Activated T-helper 1 cell treated with anti-CD3 and anti-CD28 coated beads, Interleukin-12 subunit alpha, Interleukin-12 subunit beta, Interleukin-2, Interleukin-4 antibody, amounts not matched to agents 30 ng/mL and 10 ng/mL and 1 ng/mL, durations not matched to agents 14 hours and 24 hours and 36 hours (primary cell): ENCODE data around the gene ZNF185. TPM values are rescaled to one million over a fixed set of nuclear protein-coding genes. Genes with fewer than 3 reads are reported as not detected.
A peak's percentile ranks its signal among the peaks of the same experiment; 100 is the strongest.

Source experiments
- DNase-seq: peaks from one replicate; pipeline ENCODE4 v3.0.0; 2021; ENCODE audit warnings: low spot score
- H3K27ac Mint-ChIP-seq: one replicate; pipeline ENCODE4 v1.8.0; 2021; ENCODE audit warnings: mild to moderate bottlenecking, mixed read lengths
- H3K27me3 Mint-ChIP-seq: one replicate; pipeline ENCODE4 v1.8.0; 2022; ENCODE audit warnings: mild to moderate bottlenecking, moderate library complexity, mixed read lengths; ENCODE audit not compliant: insufficient read depth
- H3K36me3 Mint-ChIP-seq: one replicate; pipeline ENCODE4 v1.8.0; 2021; ENCODE audit warnings: low read depth, mixed read lengths
- H3K4me1 Mint-ChIP-seq: one replicate; pipeline ENCODE4 v1.8.0; 2021; ENCODE audit warnings: low read depth, mixed read lengths
- H3K4me3 Mint-ChIP-seq: one replicate; pipeline ENCODE4 v1.8.0; 2021; ENCODE audit warnings: mild to moderate bottlenecking, moderate library complexity, mixed read lengths
- H3K9me3 Mint-ChIP-seq: one replicate; pipeline ENCODE4 v1.8.0; 2021; ENCODE audit warnings: mixed read lengths
- intact Hi-C: fragments of 100-400 bp; cut with micrococcal nuclease; formaldehyde crosslinking; loops from one replicate; pipeline ENCODE4 v1.15.1; 2024
- total RNA-seq: library from RNA; stranded (reverse); gene quantifications from 2 replicates; pipeline ENCODE4 v1.2.3, GENCODE V29; 2022

The ZNF185 gene
- total RNA-seq, 1 donor from 2014 or later = 0.73 TPM

DNA sequence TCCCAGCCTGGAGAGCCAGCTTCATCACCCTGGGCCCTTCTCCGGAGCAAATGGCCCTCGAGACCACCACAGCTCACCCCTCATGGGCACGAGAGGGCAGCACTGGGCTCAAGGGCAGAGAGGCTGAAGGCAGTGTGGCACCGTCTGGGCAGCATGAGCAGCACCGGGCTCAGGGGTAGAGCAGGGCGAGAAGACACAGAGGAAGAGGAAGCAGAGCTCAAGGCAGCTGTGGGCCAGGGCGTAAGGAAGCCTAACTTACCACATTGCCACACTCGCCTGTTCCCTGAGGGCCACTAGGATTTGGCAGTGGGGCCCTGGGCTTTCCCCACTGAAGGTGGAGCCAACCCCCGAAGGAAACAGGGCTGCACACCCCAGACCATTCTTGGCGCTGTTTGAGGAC, 15.5 kb downstream of the ZNF185 start:
- Mint-ChIP-seq H3K4me1 (no peaks in the 10 kb centered on the region), H3K27me3 (no peaks in the 10 kb centered on the region), H3K36me3 (no peaks in the 10 kb centered on the region), H3K4me3 (no peak overlapping the region), H3K27ac (no peak overlapping the region), H3K9me3 (no peaks in the 10 kb centered on the region)
- no peak for DNase-seq
- intact Hi-C loops = no loop called here

GRCh38 chrX:152913910-152914309, 16.0 kb downstream of the ZNF185 start:
- DNase-seq = no peak
- no peaks in the 10 kb centered on the region for H3K9me3 Mint-ChIP-seq
- H3K36me3 Mint-ChIP-seq = no peaks in the 10 kb centered on the region
- H3K4me1 Mint-ChIP-seq = no peaks in the 10 kb centered on the region
- H3K27me3 Mint-ChIP-seq = no peaks in the 10 kb centered on the region
- intact Hi-C loops = no loop called here
- no peak overlapping the region for H3K27ac Mint-ChIP-seq
- no peak overlapping the region for H3K4me3 Mint-ChIP-seq

DNA sequence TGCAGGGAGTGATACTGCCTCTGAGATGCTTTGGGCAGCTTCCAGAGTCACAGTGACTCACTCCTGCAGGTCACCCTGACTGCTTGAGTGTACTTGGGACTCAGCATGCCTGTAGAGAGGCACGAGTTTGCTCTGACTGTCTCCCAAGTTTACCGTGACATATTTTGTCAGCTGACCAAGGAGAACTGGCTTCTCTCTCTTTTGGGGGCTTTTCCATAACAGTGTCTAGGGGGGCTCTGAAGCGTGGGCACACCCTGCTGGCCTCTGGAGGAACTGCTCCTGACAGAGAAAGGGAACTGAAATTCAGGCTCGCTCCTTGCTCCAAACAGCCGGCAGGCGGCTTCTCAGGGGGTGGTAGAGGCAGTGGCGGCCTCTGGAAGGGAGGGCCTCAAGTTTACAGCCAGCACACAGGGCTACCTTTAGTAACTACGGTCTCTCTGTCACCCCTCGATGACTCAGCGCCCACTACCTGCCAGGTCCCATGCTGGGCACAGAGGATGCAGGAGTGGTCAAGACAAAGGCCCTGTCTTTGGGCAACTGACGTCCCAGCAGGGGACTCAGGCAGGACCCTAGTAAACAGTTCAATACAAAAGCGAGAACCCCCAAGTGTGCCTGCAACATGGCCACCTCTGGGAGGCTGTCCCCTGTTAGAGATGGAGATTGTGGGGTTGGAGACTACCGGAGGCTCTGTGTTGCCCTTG, 17.8 kb downstream of the ZNF185 start:
- Mint-ChIP-seq H3K27me3 (no peaks in the 10 kb centered on the region), H3K27ac (no peak overlapping the region), H3K36me3 (no peaks in the 10 kb centered on the region), H3K4me1 (no peaks in the 10 kb centered on the region), H3K4me3 (no peak overlapping the region), H3K9me3 (no peaks in the 10 kb centered on the region)
- intact Hi-C loops = no loop called here
- DNase-seq = no peak

DNA sequence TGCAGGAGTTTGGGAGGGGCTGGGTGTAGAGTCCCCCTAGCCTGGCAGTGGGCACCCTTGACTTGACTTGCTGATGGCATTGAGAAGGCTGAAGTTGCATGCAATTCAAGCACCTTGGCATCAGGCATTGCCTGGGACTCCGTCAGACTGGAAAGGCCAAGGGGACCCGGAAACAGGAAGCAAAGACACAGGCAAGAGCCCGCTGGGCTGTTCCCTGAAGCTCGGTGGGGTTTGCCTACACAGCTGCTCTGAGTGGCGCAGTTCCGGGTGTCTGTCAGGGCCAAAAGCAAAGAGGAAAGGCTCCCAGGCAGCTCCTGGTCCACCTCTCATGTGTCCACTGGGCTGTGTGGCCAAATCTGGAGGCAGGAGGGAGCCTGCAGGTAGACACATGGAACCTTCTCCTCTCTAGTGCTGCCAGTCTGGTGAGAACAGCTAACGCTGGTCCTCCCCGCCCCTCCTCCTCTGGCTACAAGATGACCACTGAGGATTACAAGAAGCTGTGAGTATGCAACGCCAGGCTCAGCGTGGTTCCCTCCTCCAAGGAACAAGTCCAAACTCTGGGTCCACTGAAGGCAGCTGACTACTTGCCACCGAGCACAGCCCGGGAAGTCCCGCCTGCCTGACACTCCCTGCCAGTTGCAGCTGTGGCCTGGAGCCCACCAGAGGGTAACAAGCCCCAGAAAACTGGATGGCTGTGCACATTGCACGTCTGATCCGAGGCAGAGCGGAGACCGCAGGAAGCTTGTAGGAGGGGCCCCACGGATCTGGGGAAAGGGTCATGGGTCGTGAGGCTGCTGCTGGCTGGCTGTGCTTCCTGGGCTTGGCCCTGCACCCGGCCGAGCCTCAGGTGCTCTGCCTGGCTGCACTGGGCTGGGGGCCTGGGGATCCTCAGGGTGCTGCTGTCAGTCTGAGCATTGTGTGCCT, 20.1 kb downstream of the ZNF185 start:
- Mint-ChIP-seq H3K27ac (no peak overlapping the region), H3K9me3 (no peaks in the 10 kb centered on the region), H3K36me3 (no peaks in the 10 kb centered on the region), H3K4me3 (no peak overlapping the region), H3K4me1 (no peaks in the 10 kb centered on the region), H3K27me3 (no peaks in the 10 kb centered on the region)
- DNase-seq = no peak
- intact Hi-C loops = no loop called here

- no peak for DNase-seq
- Mint-ChIP-seq H3K27ac (no peak overlapping the region), H3K4me1 (no peaks in the 10 kb centered on the region), H3K4me3 (no peak overlapping the region), H3K36me3 (no peaks in the 10 kb centered on the region), H3K27me3 (no peaks in the 10 kb centered on the region), H3K9me3 (no peaks in the 10 kb centered on the region)
- intact Hi-C loops = no loop called here
These were observed 20.8 kb downstream of the ZNF185 start for GRCh38 chrX:152918707-152919106.

DNA sequence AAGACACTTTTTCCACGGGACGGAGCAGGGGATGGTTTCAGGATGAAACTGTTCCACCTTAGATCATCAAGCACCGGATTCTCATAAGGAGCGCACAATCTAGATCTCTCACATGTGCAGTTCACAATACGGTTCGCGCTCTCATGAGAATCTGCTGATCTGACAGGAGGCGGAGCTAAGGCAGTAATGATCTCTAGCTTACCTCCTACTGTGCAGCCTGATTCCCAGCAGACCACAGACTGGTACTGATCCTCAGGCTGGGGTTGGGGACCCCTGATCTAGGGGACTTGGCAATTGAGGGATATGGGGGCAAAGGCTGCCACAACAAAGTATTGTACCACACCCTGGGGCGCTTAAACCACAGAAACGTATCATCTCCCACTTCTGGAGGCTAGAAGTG, 25.7 kb downstream of the ZNF185 start:
- intact Hi-C loops = loop anchor here (10.0 kb wide), 1 partner anchor 89 kb away; the partner anchor contains the start of genes CETN2 and NSDHL
- H3K36me3 Mint-ChIP-seq = no peaks in the 10 kb centered on the region
- DNase-seq = no peak
- H3K4me3 Mint-ChIP-seq = no peak overlapping the region
- no peaks in the 10 kb centered on the region for H3K9me3 Mint-ChIP-seq
- no peak overlapping the region for H3K27ac Mint-ChIP-seq
- H3K4me1 Mint-ChIP-seq = peaks cover 5% of the 10 kb centered on the region
- peaks cover 5% of the 10 kb centered on the region for H3K27me3 Mint-ChIP-seq

DNA sequence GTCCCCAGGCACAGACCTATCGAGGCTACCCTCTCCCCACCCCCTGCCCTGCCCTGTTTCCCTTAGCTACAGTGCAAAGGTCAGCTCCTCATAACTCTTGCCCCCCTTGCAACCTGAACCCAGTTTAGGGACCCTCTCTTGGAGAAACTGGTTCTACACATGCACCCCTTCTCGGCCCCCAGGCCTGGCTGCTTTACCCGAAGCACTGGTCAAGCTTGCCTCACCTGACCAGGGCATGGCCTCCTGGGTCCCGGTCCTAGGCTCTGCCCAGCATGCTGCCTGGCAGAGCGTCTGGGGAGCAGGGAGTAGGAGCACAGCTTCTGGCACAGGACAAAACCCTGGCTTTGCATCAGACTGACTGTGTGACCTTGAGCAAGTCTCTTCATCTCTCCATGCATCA, 28.0 kb downstream of the ZNF185 start:
- no peaks in the 10 kb centered on the region for H3K36me3 Mint-ChIP-seq
- peaks cover 5% of the 10 kb centered on the region for H3K27me3 Mint-ChIP-seq
- peaks cover 5% of the 10 kb centered on the region for H3K4me1 Mint-ChIP-seq
- H3K9me3 Mint-ChIP-seq = no peaks in the 10 kb centered on the region
- no peak overlapping the region for H3K4me3 Mint-ChIP-seq
- H3K27ac Mint-ChIP-seq = no peak overlapping the region
- intact Hi-C loops = loop anchor here (10.0 kb wide), 1 partner anchor 91 kb away; the partner anchor contains the start of genes CETN2 and NSDHL
- no peak for DNase-seq

- no peaks in the 10 kb centered on the region for H3K36me3 Mint-ChIP-seq
- intact Hi-C loops = loop anchor here (10.0 kb wide), 1 partner anchor 91 kb away; the partner anchor contains the start of genes CETN2 and NSDHL
- no peaks in the 10 kb centered on the region for H3K9me3 Mint-ChIP-seq
- peak; percentile 9 for DNase-seq
- no peak overlapping the region for H3K4me3 Mint-ChIP-seq
- peaks cover 5% of the 10 kb centered on the region for H3K4me1 Mint-ChIP-seq
- no peak overlapping the region for H3K27ac Mint-ChIP-seq
- peaks cover 5% of the 10 kb centered on the region for H3K27me3 Mint-ChIP-seq
These were observed 28.4 kb downstream of the ZNF185 start for GRCh38 chrX:152926279-152926678.

DNA sequence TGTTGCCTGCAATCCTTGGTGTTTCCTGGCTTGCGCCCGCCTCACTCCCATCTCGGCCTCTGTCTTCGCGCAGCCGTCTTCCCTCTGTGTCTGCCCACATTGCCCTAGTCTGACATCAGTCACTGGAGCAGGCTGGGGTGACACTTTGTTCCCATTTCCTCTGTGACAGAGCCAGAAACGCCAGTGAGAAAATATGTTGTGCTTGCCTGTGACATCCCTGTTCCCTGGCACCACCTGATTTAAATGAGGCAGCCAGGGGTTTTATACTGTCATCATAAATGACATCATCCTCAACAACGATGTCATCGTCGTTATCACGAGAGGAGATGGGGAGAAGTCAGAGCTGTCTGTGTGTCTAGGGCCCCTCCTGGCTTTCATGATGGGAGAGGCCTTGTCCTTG, 29.1 kb downstream of the ZNF185 start:
- Mint-ChIP-seq H3K36me3 (no peaks in the 10 kb centered on the region), H3K4me1 (peaks cover 5% of the 10 kb centered on the region), H3K27me3 (peaks cover 5% of the 10 kb centered on the region), H3K4me3 (no peak overlapping the region), H3K27ac (no peak overlapping the region), H3K9me3 (no peaks in the 10 kb centered on the region)
- no peak for DNase-seq
- intact Hi-C loops = loop anchor here (10.0 kb wide), 1 partner anchor 92 kb away; the partner anchor contains the start of genes CETN2 and NSDHL

GRCh38 chrX:152927858-152928760, 30.2 kb downstream of the ZNF185 start:
- no peaks in the 10 kb centered on the region for H3K9me3 Mint-ChIP-seq
- no peak overlapping the region for H3K4me3 Mint-ChIP-seq
- H3K4me1 Mint-ChIP-seq = peaks cover 5% of the 10 kb centered on the region
- DNase-seq = no peak
- peaks cover 5% of the 10 kb centered on the region for H3K27me3 Mint-ChIP-seq
- H3K36me3 Mint-ChIP-seq = no peaks in the 10 kb centered on the region
- intact Hi-C loops = loop anchor here (10.0 kb wide), 1 partner anchor 93 kb away; the partner anchor contains the start of genes CETN2 and NSDHL
- H3K27ac Mint-ChIP-seq = no peak overlapping the region

DNA sequence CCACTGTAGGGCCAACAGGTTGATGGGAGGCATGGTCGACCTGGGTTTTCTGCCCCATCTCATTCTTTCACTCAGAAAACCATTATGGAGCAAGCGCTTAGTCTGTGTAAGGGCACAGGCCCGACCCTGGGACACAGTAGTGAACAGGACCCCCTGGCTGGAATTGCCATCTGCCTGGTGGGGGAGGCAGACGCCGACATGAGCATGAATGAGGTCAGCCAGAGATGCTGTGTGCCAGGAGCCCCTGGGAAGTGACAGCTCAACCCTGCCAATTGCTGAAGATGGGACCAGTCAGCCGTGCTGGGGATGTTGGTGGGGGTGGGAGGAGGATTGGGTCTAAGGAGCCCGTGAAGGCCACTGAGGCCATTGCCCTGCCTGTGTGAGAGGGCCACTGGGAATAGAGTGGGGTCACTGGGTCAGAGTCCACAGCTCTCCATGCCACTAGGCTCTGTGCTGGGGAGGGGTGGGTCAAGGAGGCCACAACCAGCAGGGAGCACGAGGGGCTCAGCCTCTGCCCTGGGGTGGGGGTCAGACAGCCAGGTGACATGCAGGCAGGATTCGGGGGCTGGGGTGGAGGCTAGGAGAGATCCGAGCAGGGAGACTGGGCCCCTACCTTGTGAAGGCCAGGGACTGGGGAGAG, 31.0 kb downstream of the ZNF185 start:
- Mint-ChIP-seq H3K36me3 (no peaks in the 10 kb centered on the region), H3K4me3 (no peak overlapping the region), H3K9me3 (no peaks in the 10 kb centered on the region), H3K4me1 (peaks cover 5% of the 10 kb centered on the region), H3K27ac (no peak overlapping the region), H3K27me3 (peaks cover 5% of the 10 kb centered on the region)
- DNase-seq = no peak
- intact Hi-C loops = loop anchor here (10.0 kb wide), 1 partner anchor 94 kb away; the partner anchor contains the start of genes CETN2 and NSDHL

GRCh38 chrX:152929898-152930297, 32.0 kb downstream of the ZNF185 start:
- Mint-ChIP-seq H3K27me3 (peaks cover 4% of the 10 kb centered on the region), H3K27ac (no peak overlapping the region), H3K9me3 (no peaks in the 10 kb centered on the region), H3K36me3 (no peaks in the 10 kb centered on the region), H3K4me3 (no peak overlapping the region), H3K4me1 (peaks cover 5% of the 10 kb centered on the region)
- no peak for DNase-seq
- intact Hi-C loops = loop anchor here (10.0 kb wide), 1 partner anchor 95 kb away; the partner anchor contains the start of genes CETN2 and NSDHL
